ENCODE data around the gene RGS3.

DNA sequence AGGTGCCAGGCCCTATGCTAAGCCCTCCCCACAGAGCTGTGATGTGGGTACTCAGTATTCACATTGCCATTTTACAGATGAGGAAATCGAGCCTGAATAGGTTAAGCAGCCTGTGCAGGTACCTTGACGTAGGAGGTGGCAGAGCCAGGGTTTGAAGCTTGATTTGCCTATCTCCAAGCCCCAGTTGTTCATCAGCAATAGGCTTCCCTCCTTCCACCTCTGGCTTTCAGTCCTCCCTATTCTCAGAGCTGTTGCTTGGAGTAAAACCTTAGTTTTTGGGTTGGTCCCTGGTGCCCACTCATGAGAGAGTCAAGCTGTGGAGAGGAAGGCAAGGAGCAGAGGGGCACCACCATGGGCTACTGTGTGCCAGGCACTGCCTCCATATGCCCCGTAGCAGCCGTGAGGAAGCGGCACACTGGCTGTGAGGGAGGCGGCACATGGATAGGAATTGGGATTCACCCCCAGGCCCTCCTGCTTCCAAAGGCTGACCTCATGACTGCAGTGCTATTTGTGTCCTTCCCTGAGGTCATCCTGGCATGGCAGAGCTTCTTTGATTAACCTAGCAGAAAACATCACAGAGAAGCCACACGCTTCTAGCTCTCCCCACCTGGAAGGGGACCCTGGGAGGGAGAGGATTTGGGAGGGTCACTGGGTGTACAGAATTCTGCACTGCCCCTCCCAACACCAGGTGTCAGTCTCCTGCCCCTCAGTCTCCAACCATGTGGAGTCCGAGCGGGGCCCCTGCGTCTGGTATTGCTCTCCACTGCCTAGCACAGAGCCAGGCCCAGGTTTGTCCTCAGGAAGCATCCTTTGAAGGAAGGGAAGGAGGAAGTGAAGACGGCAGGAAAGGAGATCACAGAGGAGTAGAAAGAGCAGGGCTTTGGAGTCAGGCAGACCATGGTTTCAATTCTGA lies 109.8 kb downstream of the RGS3 start:
- TF ChIP-seq, protein P1, sequence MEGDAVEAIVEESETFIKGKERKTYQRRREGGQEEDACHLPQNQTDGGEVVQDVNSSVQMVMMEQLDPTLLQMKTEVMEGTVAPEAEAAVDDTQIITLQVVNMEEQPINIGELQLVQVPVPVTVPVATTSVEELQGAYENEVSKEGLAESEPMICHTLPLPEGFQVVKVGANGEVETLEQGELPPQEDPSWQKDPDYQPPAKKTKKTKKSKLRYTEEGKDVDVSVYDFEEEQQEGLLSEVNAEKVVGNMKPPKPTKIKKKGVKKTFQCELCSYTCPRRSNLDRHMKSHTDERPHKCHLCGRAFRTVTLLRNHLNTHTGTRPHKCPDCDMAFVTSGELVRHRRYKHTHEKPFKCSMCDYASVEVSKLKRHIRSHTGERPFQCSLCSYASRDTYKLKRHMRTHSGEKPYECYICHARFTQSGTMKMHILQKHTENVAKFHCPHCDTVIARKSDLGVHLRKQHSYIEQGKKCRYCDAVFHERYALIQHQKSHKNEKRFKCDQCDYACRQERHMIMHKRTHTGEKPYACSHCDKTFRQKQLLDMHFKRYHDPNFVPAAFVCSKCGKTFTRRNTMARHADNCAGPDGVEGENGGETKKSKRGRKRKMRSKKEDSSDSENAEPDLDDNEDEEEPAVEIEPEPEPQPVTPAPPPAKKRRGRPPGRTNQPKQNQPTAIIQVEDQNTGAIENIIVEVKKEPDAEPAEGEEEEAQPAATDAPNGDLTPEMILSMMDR (IDR thresholded peaks at IDR 0.05; ENCODE audit: low read length): no peak
- TF ChIP-seq EZH2 (IDR thresholded peaks at IDR 0.05; ENCODE audit: borderline replicate concordance, low read length): no peak
